Measurements from ENCODE around the gene RTN4.

- TF ChIP-seq CTCF (IDR thresholded peaks at IDR 0.05) (no peak), POLR2A (IDR thresholded peaks at IDR 0.05) (no peak)
These were observed 123.0 kb downstream of the RTN4 start for GRCh38 chr2:54927085-54927750.

Measured in uterus (tissue), 2 donors.